Measurements from ENCODE around the gene CACNA1E.

DNA sequence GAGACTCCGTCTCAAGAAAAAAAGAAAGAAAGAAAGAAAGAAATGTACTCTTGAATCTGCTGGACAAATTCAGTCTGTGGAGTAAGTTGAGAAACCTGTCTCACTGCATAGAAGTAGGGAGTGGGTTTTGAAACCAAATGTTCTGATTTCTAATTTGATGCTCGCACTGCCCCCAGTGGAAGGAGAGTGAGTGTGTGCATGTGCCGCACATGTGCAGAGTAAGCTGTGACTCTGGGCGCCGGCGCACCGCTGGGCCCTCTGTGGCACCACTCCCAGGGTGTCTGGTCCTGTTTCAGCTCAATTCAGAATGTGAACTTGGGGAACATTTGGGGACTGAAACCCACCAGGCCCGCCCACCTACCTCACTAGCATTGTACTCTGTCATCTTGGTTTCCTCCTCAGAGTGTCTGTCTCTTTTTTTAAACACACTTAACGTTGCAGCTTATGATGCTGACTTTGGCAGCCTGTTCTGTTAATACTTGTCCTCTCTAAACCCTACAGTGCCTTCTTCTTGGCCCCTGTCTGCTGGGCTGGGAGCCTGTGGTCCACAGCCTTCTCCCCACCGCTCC, 104.6 kb downstream of the CACNA1E start:
- TF ChIP-seq, protein P1, sequence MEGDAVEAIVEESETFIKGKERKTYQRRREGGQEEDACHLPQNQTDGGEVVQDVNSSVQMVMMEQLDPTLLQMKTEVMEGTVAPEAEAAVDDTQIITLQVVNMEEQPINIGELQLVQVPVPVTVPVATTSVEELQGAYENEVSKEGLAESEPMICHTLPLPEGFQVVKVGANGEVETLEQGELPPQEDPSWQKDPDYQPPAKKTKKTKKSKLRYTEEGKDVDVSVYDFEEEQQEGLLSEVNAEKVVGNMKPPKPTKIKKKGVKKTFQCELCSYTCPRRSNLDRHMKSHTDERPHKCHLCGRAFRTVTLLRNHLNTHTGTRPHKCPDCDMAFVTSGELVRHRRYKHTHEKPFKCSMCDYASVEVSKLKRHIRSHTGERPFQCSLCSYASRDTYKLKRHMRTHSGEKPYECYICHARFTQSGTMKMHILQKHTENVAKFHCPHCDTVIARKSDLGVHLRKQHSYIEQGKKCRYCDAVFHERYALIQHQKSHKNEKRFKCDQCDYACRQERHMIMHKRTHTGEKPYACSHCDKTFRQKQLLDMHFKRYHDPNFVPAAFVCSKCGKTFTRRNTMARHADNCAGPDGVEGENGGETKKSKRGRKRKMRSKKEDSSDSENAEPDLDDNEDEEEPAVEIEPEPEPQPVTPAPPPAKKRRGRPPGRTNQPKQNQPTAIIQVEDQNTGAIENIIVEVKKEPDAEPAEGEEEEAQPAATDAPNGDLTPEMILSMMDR (IDR thresholded peaks at IDR 0.05 in 4 of 5, conservative IDR thresholded peaks at IDR 0.05 in 1 of 5): no peak
- no peak for TF ChIP-seq POLR2A (IDR thresholded peaks at IDR 0.05)

Measured in gastrocnemius medialis (tissue), 4 donors.